HCT116 (cell line): ENCODE results near the gene JAK1. TPM values are rescaled to one million over a fixed set of nuclear protein-coding genes. Genes with fewer than 3 reads are reported as not detected.

Source experiments
- ATAC-seq: fragments of 200-7000 bp; cut with Tn5 transposase; 2 replicates; pipeline ENCODE4 v1.9.1; 2020; ENCODE audit warnings: mild to moderate bottlenecking, moderate library complexity
- BruUV-seq: library from RNA; stranded (reverse); fragments of 400-500 nt; replicated peaks from 2 replicates; lab custom pipeline; 2021; lab: Mats Ljungman, UMichigan
- CTCF ChIA-PET: fragments of 300-600 bp; sonication (Branson Sonifier 250); formaldehyde crosslinking; loops from one replicate; lab custom pipeline; 2021; ENCODE audit warnings: antibody characterized with exemption; lab: Charles Lee
- POLR2A ChIA-PET: fragments of 300-600, 350-600 bp; sonication (Branson Sonifier 250); formaldehyde crosslinking; loops from one replicate; lab custom pipeline; 2021; ENCODE audit warnings: antibody characterized with exemption; lab: Charles Lee
- RAD21 ChIA-PET, 2 experiments: fragments of 300-600 bp; sonication (Branson Sonifier 250); formaldehyde crosslinking; loops; one replicate each; lab custom pipeline; 2023; ENCODE audit warnings: low total read pairs in 2 of 2; ENCODE audit not compliant: uncharacterized antibody in 2 of 2, unreplicated experiment in 2 of 2, low non-redundant PET in 1 of 2; lab: Charles Lee
- DNase-seq: peaks from one replicate; pipeline ENCODE4 v3.0.0-alpha.2; 2010; ENCODE audit warnings: low read depth, low spot score
- H2AFZ ChIP-seq: fragments of 200-600 bp; shearing (Covaris generic), sonication (generic); 2 replicates; pipeline ENCODE4 v1.6.1; 2017; ENCODE audit warnings: low read depth, mixed run types, mixed read lengths, antibody characterized with exemption, low read length; ENCODE audit not compliant: poor library complexity, severe bottlenecking
- H3K27ac ChIP-seq: 2 replicates; pipeline ENCODE4 v1.5.1; 2012; ENCODE audit warnings: low read depth, low read length
- H3K27me3 ChIP-seq: fragments of 200-600 bp; sonication (generic); 2 replicates; pipeline ENCODE4 v1.6.1; 2016; ENCODE audit warnings: mixed run types, low read length, mixed read lengths; ENCODE audit not compliant: insufficient read depth
- H3K36me3 ChIP-seq, 2 experiments: fragments of 200-500 bp in 1 of 2; fragments of 200-600 bp in 1 of 2; sonication (Bioruptor generic) in 1 of 2; sonication (generic) in 1 of 2; 2 replicates each; pipeline versions ENCODE4 v1.5.1 to v1.6.1; 2014 to 2016; ENCODE audit warnings: low read length in 2 of 2, inconsistent platforms in 1 of 2, mixed read lengths in 1 of 2, mixed run types in 1 of 2; ENCODE audit not compliant: insufficient read depth in 2 of 2, control insufficient read depth in 1 of 2
- H3K4me1 ChIP-seq, 2 experiments: fragments of 200-600 bp in 1 of 2; sonication (generic) in 1 of 2; 2 replicates each; pipeline versions ENCODE4 v1.5.1 to v1.6.1; 2012 to 2017; ENCODE audit warnings: low read length in 2 of 2, inconsistent platforms in 1 of 2, mild to moderate bottlenecking in 1 of 2, mixed read lengths in 1 of 2, mixed run types in 1 of 2, moderate library complexity in 1 of 2; ENCODE audit not compliant: insufficient read depth in 2 of 2, control insufficient read depth in 1 of 2
- H3K4me2 ChIP-seq: fragments of 200-600 bp; sonication (generic); 2 replicates; pipeline ENCODE4 v1.6.1; 2017; ENCODE audit warnings: mixed run types, low read length, mixed read lengths
- H3K4me3 ChIP-seq, 2 experiments: fragments of 200-600 bp in 1 of 2; sonication (generic) in 1 of 2; replicated peaks in 1 of 2; 2 replicates each; pipeline ENCODE4 v1.5.1; 2011 to 2016; ENCODE audit warnings: low read length in 2 of 2, control low read depth in 1 of 2, low read depth in 1 of 2, mild to moderate bottlenecking in 1 of 2, mixed read lengths in 1 of 2, mixed run types in 1 of 2
- H3K79me2 ChIP-seq: fragments of 200-600 bp; sonication (generic); 2 replicates; pipeline ENCODE4 v1.6.1; 2017; ENCODE audit warnings: mild to moderate bottlenecking, mixed run types, low read length, moderate library complexity, mixed read lengths; ENCODE audit not compliant: insufficient read depth
- H3K9ac ChIP-seq: fragments of 200-600 bp; sonication (generic); 2 replicates; pipeline ENCODE4 v1.6.1; 2016; ENCODE audit warnings: low read length, mixed read lengths
- H3K9me2 ChIP-seq: fragments of 200-600 bp; sonication (generic), shearing (Covaris generic); 2 replicates; pipeline ENCODE4 v1.6.1; 2017; ENCODE audit warnings: mixed run types, mild to moderate bottlenecking, moderate library complexity; ENCODE audit not compliant: insufficient read depth
- H3K9me3 ChIP-seq, 2 experiments: fragments of 200-500 bp in 1 of 2; fragments of 200-600 bp in 1 of 2; sonication (Bioruptor generic) in 1 of 2; sonication (generic) in 1 of 2; 2 replicates each; pipeline ENCODE4 v1.6.1; 2014 to 2017; ENCODE audit warnings: low read length in 2 of 2, mixed read lengths in 2 of 2, inconsistent platforms in 1 of 2, low read depth in 1 of 2, mild to moderate bottlenecking in 1 of 2, mixed run types in 1 of 2, moderate library complexity in 1 of 2; ENCODE audit not compliant: control insufficient read depth in 1 of 2, insufficient read depth in 1 of 2
- H4K20me1 ChIP-seq: fragments of 200-600 bp; sonication (generic), shearing (Covaris generic); 2 replicates; pipeline ENCODE4 v1.6.1; 2017; ENCODE audit warnings: mixed run types, mild to moderate bottlenecking, moderate library complexity; ENCODE audit not compliant: insufficient read depth
- CEBPB ChIP-seq: IDR thresholded peaks from 2 replicates; pipeline ENCODE4 v1.6.1; 2012; ENCODE audit warnings: low read depth
- CTCF ChIP-seq, 3 experiments: fragments of 200-600 bp in 1 of 3; sonication (generic) in 1 of 3; IDR thresholded peaks in 2 of 3; conservative IDR thresholded peaks in 1 of 3; 2 replicates each; pipeline ENCODE4 v1.5.1; 2012 to 2017; ENCODE audit warnings: low read depth in 2 of 3, low read length in 2 of 3, antibody characterized with exemption in 1 of 3, borderline replicate concordance in 1 of 3, control low read depth in 1 of 3, mild to moderate bottlenecking in 1 of 3, mixed read lengths in 1 of 3, mixed run types in 1 of 3, moderate library complexity in 1 of 3; ENCODE audit not compliant: insufficient read depth in 1 of 3
- EGR1 ChIP-seq: IDR thresholded peaks from 2 replicates; pipeline ENCODE4 v1.6.1; 2012; ENCODE audit warnings: low read depth
- ELF1 ChIP-seq: IDR thresholded peaks from 2 replicates; pipeline ENCODE4 v1.6.1; 2012; ENCODE audit warnings: low read depth, borderline replicate concordance
- EZH2 ChIP-seq: fragments of 200-600 bp; sonication (generic); IDR thresholded peaks from 2 replicates; pipeline ENCODE4 v1.6.1; 2017; ENCODE audit warnings: antibody characterized with exemption, mixed run types
- EZH2phosphoT487 ChIP-seq: fragments of 200-600 bp; IDR thresholded peaks from 2 replicates; pipeline ENCODE4 v1.6.1; 2018; ENCODE audit warnings: antibody characterized with exemption, borderline replicate concordance
- FOSL1 ChIP-seq: IDR thresholded peaks from 2 replicates; pipeline ENCODE4 v1.6.1; 2012; ENCODE audit warnings: low read depth
- MAX ChIP-seq: IDR thresholded peaks from 2 replicates; pipeline ENCODE4 v1.6.1; 2012
- POLR2AphosphoS5 ChIP-seq: IDR thresholded peaks from 2 replicates; pipeline ENCODE4 v1.6.1; 2011; ENCODE audit warnings: mild to moderate bottlenecking, low read depth, low read length, moderate library complexity
- RAD21 ChIP-seq: IDR thresholded peaks from 2 replicates; pipeline ENCODE4 v1.6.1; 2012; ENCODE audit warnings: low read depth, mild to moderate bottlenecking
- YY1 ChIP-seq: IDR thresholded peaks from 2 replicates; pipeline ENCODE4 v1.6.1; 2011; ENCODE audit warnings: low read length, low read depth, moderate library complexity, mild to moderate bottlenecking; ENCODE audit not compliant: insufficient replicate concordance; ENCODE audit errors: extremely low read depth
- ZFX ChIP-seq: fragments of 450-650 bp; IDR thresholded peaks from 2 replicates; pipeline ENCODE4 v1.6.1; 2017
- ZNF274 ChIP-seq: fragments of 200-500 bp; sonication (Bioruptor generic); IDR thresholded peaks from 2 replicates; pipeline ENCODE4 v1.6.1; 2014; ENCODE audit warnings: mild to moderate bottlenecking, low read depth, low read length, inconsistent platforms
- intact Hi-C: fragments of 100-400 bp; cut with micrococcal nuclease; formaldehyde crosslinking; loops from 2 replicates; pipeline ENCODE4 v1.10.0; 2022
- total RNA-seq: library from RNA; stranded (reverse); gene quantifications from one replicate; pipeline ENCODE4 v1.2.1, GENCODE V29; 2021; ENCODE audit not compliant: unreplicated experiment

The JAK1 gene
- total RNA-seq, 1 experiment from 2014 or later: 53.2 TPM

GRCh38 chr1:64935551-64936155 is 30.7 kb downstream of the JAK1 start:
- intact Hi-C loops: no loop called here

GRCh38 chr1:64934878-64935275 is 31.5 kb downstream of the JAK1 start:
- no TSS peak for BruUV-seq
- Histone ChIP-seq H3K9ac (no peak overlapping the region), H3K4me1 (peaks cover 10 to 25% of the 10 kb centered on the region in 2 experiments; a peak in 3 of 4 replicates), H2AFZ (no peak overlapping the region), H3K79me2 (peaks cover 31% of the 10 kb centered on the region), H3K36me3 (no peaks in the 10 kb centered on the region), H3K27ac (no peak overlapping the region), H3K9me3 (no peaks in the 10 kb centered on the region), H3K27me3 (no peaks in the 10 kb centered on the region), H3K4me2 (peak overlapping the region; percentile 60), H4K20me1 (no peaks in the 10 kb centered on the region), H3K4me3 (no peak overlapping the region), H3K9me2 (no peaks in the 10 kb centered on the region)
- ChIA-PET RAD21 (no interaction called here), CTCF (no interaction called here), POLR2A (no interaction called here)
- TF ChIP-seq ELF1 (no peak), EZH2 (no peak), POLR2AphosphoS5 (no peak), ZNF274 (no peak), RAD21 (no peak), EZH2phosphoT487 (no peak), ZFX (no peak), CTCF (IDR thresholded peaks at IDR 0.05 in 2 of 3, conservative IDR thresholded peaks at IDR 0.05 in 1 of 3; ENCODE audit: borderline replicate concordance in 1 of 3, insufficient read depth in 1 of 3, low read depth in 2 of 3, low read length in 2 of 3) (no peak), MAX (no peak)
- intact Hi-C loops: no loop called here
- no peak for ATAC-seq
- no peak for DNase-seq

More at GRCh38 chr1:64935551-64936155, 30.7 kb downstream of the JAK1 start:
- TF ChIP-seq MAX (no peak), FOSL1 (no peak), EGR1 (no peak), YY1 (no peak), CEBPB (no peak)
- no peaks in the 10 kb centered on the region for H3K9me2 ChIP-seq
- no peaks in the 10 kb centered on the region for H3K27me3 ChIP-seq
- CTCF ChIA-PET: no interaction called here
- H3K4me1 ChIP-seq: peaks cover 10 to 25% of the 10 kb centered on the region in 2 experiments; a peak in 3 of 4 replicates
- no peak overlapping the region for H3K4me2 ChIP-seq
- no peak overlapping the region for H3K4me3 ChIP-seq
- RAD21 ChIA-PET: no interaction called here
- H2AFZ ChIP-seq: no peak overlapping the region
- H3K9ac ChIP-seq: no peak overlapping the region
- peaks cover 35% of the 10 kb centered on the region for H3K79me2 ChIP-seq
- H3K36me3 ChIP-seq: no peaks in the 10 kb centered on the region
- POLR2A ChIA-PET: no interaction called here
- no peaks in the 10 kb centered on the region for H4K20me1 ChIP-seq
- H3K9me3 ChIP-seq: no peaks in the 10 kb centered on the region
- no peak overlapping the region for H3K27ac ChIP-seq
- no TSS peak for BruUV-seq
- no peak for ATAC-seq
- no peak for DNase-seq
